ENCODE measurements around the gene ZCCHC14. TPM values are rescaled to one million over a fixed set of nuclear protein-coding genes. Genes with fewer than 3 reads are reported as not detected.

ZCCHC14 gene
- total and polyA plus RNA-seq, 2 of the 13 experiments (the other 11 are each of a cell fraction or from before 2014, with no cell fraction given): 12.4 to 12.5 TPM

DNA sequence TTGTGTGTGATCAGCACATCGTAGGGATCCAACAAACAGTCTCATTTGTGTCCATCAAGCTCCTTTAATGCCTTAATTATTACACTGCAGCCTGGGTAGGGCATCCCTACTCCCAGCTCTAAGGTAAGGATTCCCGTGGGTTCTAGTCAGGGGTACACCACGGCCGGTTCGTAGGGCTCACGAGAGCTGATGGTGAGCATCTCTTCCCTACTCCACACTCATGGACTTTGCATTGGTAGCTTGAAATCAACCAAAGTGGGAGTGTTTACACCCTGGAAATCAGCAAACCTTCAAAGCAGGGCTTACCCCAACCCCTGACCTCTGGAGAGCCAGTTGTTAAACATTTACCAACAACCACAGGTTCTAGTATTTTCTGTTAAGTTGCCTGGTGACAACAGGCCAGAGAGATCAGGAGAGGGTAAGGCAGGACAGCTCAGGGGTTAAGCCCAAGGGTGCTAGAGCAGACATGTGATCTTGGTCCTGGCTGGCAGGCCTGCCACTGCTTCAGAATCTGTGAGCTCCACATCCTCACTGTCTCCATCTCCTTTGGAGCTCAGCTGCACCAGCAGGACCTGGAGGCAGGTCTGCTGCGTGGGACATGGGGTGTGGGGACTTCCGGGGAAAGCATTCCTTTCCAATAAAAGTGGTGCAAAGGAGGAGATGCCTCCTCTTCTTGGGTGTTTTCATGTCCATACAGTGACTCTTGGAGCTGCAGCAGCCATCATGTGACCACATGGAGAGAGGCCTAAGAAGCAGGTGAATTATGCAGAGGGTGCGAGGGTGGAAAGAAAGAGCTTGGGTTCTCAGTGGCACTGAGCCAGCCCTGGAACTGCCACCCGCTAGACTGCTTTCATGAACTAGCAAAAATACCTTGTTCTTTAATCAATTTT is 36.1 kb upstream of the ZCCHC14 start (continued):
- TF ChIP-seq USF2 (IDR thresholded peaks at IDR 0.05; ENCODE audit: low read depth, low read length) (no peak), USF2 (CRISPR knock-in tag; IDR thresholded peaks at IDR 0.05; ENCODE audit: borderline replicate concordance) (peak; percentile 79), ZNF256 (CRISPR knock-in tag; conservative IDR thresholded peaks at IDR 0.05) (peak; percentile 59; the same call in 1 of the 2 replicates), SATB2 (CRISPR knock-in tag; IDR thresholded peaks at IDR 0.05) (no peak), ATF5 (CRISPR knock-in tag; IDR thresholded peaks at IDR 0.05; ENCODE audit: low read depth) (no peak), HOXA5 (CRISPR knock-in tag; IDR thresholded peaks at IDR 0.05) (peak; percentile 93), ZNF749 (CRISPR knock-in tag; IDR thresholded peaks at IDR 0.05; ENCODE audit: borderline replicate concordance) (peak; percentile 76; the same call in 1 of the 2 replicates), ZUFSP (CRISPR knock-in tag; IDR thresholded peaks at IDR 0.05; ENCODE audit: borderline replicate concordance) (no peak), FOXJ3 (CRISPR knock-in tag; IDR thresholded peaks at IDR 0.05; ENCODE audit: borderline replicate concordance) (peak; percentile 99), ZNF333 (CRISPR knock-in tag; IDR thresholded peaks at IDR 0.05; ENCODE audit: borderline replicate concordance) (no peak), KAT7 (CRISPR knock-in tag; IDR thresholded peaks at IDR 0.05; ENCODE audit: borderline replicate concordance) (no peak), ZNF33B (CRISPR knock-in tag; IDR thresholded peaks at IDR 0.05) (peak; percentile 75; the same call in 1 of the 2 replicates), ZNF562 (CRISPR knock-in tag; IDR thresholded peaks at IDR 0.05; ENCODE audit: borderline replicate concordance) (no peak), MYC (CRISPR knock-in tag; IDR thresholded peaks at IDR 0.05; ENCODE audit: borderline replicate concordance) (peak; percentile 74; the same call in 1 of the 2 replicates), ZNF556 (CRISPR knock-in tag; IDR thresholded peaks at IDR 0.05; ENCODE audit: borderline replicate concordance) (no peak), PPARG (CRISPR knock-in tag; conservative IDR thresholded peaks at IDR 0.05) (peak; percentile 73), ZNF547 (CRISPR knock-in tag; IDR thresholded peaks at IDR 0.05) (peak; percentile 75; the same call in 1 of the 2 replicates), ZNF549 (CRISPR knock-in tag; IDR thresholded peaks at IDR 0.05) (no peak), SNAI1 (CRISPR knock-in tag; IDR thresholded peaks at IDR 0.05; ENCODE audit: borderline replicate concordance) (no peak), JUND (CRISPR knock-in tag; IDR thresholded peaks at IDR 0.05) (no peak)
- TF ChIP-seq, protein P1, sequence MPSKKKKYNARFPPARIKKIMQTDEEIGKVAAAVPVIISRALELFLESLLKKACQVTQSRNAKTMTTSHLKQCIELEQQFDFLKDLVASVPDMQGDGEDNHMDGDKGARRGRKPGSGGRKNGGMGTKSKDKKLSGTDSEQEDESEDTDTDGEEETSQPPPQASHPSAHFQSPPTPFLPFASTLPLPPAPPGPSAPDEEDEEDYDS (CRISPR knock-in tag; IDR thresholded peaks at IDR 0.05): peak; percentile 76
- TF ChIP-seq, protein P2, sequence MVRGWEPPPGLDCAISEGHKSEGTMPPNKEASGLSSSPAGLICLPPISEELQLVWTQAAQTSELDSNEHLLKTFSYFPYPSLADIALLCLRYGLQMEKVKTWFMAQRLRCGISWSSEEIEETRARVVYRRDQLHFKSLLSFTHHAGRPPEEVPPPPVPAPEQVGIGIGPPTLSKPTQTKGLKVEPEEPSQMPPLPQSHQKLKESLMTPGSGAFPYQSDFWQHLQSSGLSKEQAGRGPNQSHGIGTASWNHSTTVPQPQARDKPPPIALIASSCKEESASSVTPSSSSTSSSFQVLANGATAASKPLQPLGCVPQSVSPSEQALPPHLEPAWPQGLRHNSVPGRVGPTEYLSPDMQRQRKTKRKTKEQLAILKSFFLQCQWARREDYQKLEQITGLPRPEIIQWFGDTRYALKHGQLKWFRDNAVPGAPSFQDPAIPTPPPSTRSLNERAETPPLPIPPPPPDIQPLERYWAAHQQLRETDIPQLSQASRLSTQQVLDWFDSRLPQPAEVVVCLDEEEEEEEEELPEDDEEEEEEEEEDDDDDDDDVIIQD (CRISPR knock-in tag; IDR thresholded peaks at IDR 0.05; ENCODE audit: low read depth): peak; percentile 54; the same call in 1 of the 2 replicates

Measured in HepG2 (cell line).